ENCODE data around the gene LARP4B. TPM values are rescaled to one million over a fixed set of nuclear protein-coding genes. Genes with fewer than 3 reads are reported as not detected.

The LARP4B gene
- total RNA-seq, 1 experiment from 2014 or later = 75.4 TPM

- Histone ChIP-seq H3K4me1 (ENCODE audit: low read length) (no peaks in the 10 kb centered on the region), H3K9me2 (replicated peaks; ENCODE audit: insufficient read depth, low read length) (no peaks in the 10 kb centered on the region), H3K9me3 (ENCODE audit: low read length) (no peaks in the 10 kb centered on the region), H3K9ac (ENCODE audit: low read length) (no peak overlapping the region), H3K36me3 (ENCODE audit: insufficient read depth, low read length) (peaks cover 69% of the 10 kb centered on the region), H3K79me2 (ENCODE audit: low read length) (peaks cover 84% of the 10 kb centered on the region), H3K27ac (ENCODE audit: low read length) (no peak overlapping the region), H4K20me1 (ENCODE audit: insufficient read depth, low read depth, low read length) (peaks cover 16% of the 10 kb centered on the region), H3K27me3 (ENCODE audit: low read length) (no peaks in the 10 kb centered on the region), H3K4me3 (ENCODE audit: low read length) (no peak overlapping the region), H2AFZ (ENCODE audit: low read length) (no peak overlapping the region), H3K4me2 (ENCODE audit: low read depth, low read length, poor library complexity, severe bottlenecking) (no peak overlapping the region)
- DNase-seq = no peak
Measured at GRCh38 chr10:843703-844102, 87.8 kb downstream of the LARP4B start.

DNA sequence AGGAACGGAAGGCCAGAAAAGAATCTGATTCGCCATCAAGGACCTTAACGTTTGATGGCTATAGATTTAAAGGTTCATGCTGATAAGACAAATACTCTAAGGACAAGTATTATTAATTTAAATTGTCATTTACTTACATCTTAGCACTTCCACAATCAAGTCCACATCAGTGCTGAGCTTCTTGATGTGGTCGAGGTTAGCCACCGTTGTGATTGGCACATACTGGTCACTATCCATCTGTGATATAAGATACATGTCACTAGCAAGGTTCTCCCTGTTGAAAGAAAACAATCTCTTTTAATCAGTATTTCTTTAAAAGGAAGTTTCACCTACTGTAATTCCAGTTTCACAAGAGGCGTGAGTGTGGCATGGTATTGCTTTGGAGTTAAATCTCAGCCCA, 88.7 kb downstream of the LARP4B start:
- H3K27ac ChIP-seq (ENCODE audit: low read length) = no peak overlapping the region
- H4K20me1 ChIP-seq (ENCODE audit: insufficient read depth, low read depth, low read length) = peaks cover 13% of the 10 kb centered on the region
- no peak overlapping the region for H3K4me2 ChIP-seq (ENCODE audit: low read depth, low read length, poor library complexity, severe bottlenecking)
- H3K27me3 ChIP-seq (ENCODE audit: low read length) = no peaks in the 10 kb centered on the region
- H3K79me2 ChIP-seq (ENCODE audit: low read length) = peaks cover 84% of the 10 kb centered on the region
- H3K9me3 ChIP-seq (ENCODE audit: low read length) = no peaks in the 10 kb centered on the region
- peaks cover 73% of the 10 kb centered on the region for H3K36me3 ChIP-seq (ENCODE audit: insufficient read depth, low read length)
- H3K4me1 ChIP-seq (ENCODE audit: low read length) = no peaks in the 10 kb centered on the region
- no peak overlapping the region for H3K4me3 ChIP-seq (ENCODE audit: low read length)
- DNase-seq = no peak
- H2AFZ ChIP-seq (ENCODE audit: low read length) = no peak overlapping the region
- no peaks in the 10 kb centered on the region for H3K9me2 ChIP-seq (replicated peaks; ENCODE audit: insufficient read depth, low read length)
- H3K9ac ChIP-seq (ENCODE audit: low read length) = no peak overlapping the region

DNA sequence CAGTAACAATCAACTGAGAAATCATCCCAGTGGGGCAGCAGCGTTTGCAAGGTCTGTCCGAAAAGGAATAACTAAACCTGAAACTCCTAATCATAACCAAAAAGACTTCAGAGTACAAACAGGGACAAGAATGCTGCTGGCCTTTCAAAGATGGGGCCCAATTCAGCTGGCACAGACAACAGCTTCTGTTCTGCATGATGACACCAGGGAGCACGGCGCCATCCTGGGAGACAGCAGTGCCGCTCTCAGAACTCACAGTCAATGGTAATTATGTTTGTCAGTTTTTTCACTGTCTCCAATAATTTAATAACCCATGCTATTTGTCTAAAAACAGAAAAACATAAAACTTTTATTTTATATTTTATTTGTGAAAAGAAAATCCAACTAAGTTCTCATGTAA, 90.0 kb downstream of the LARP4B start:
- Histone ChIP-seq H3K9ac (ENCODE audit: low read length) (no peak overlapping the region), H3K4me2 (ENCODE audit: low read depth, low read length, poor library complexity, severe bottlenecking) (no peak overlapping the region), H3K79me2 (ENCODE audit: low read length) (peaks cover 85% of the 10 kb centered on the region), H3K9me3 (ENCODE audit: low read length) (no peaks in the 10 kb centered on the region), H3K36me3 (ENCODE audit: insufficient read depth, low read length) (peaks cover 81% of the 10 kb centered on the region), H2AFZ (ENCODE audit: low read length) (no peak overlapping the region), H3K27ac (ENCODE audit: low read length) (no peak overlapping the region), H3K9me2 (replicated peaks; ENCODE audit: insufficient read depth, low read length) (no peaks in the 10 kb centered on the region), H3K27me3 (ENCODE audit: low read length) (no peaks in the 10 kb centered on the region), H3K4me1 (ENCODE audit: low read length) (no peaks in the 10 kb centered on the region), H4K20me1 (ENCODE audit: insufficient read depth, low read depth, low read length) (peaks cover 5% of the 10 kb centered on the region), H3K4me3 (ENCODE audit: low read length) (no peak overlapping the region)
- no peak for DNase-seq

GRCh38 chr10:839550-840205, 91.8 kb downstream of the LARP4B start:
- no peaks in the 10 kb centered on the region for H3K27me3 ChIP-seq (ENCODE audit: low read length)
- H4K20me1 ChIP-seq (ENCODE audit: insufficient read depth, low read depth, low read length) = no peaks in the 10 kb centered on the region; the same call in 1 of the 2 replicates
- H3K27ac ChIP-seq (ENCODE audit: low read length) = no peak overlapping the region
- no peak overlapping the region for H2AFZ ChIP-seq (ENCODE audit: low read length)
- no peaks in the 10 kb centered on the region for H3K9me2 ChIP-seq (replicated peaks; ENCODE audit: insufficient read depth, low read length)
- DNase-seq = no peak
- H3K36me3 ChIP-seq (ENCODE audit: insufficient read depth, low read length) = peaks cover 75% of the 10 kb centered on the region
- no peak overlapping the region for H3K4me2 ChIP-seq (ENCODE audit: low read depth, low read length, poor library complexity, severe bottlenecking)
- no peaks in the 10 kb centered on the region for H3K9me3 ChIP-seq (ENCODE audit: low read length)
- peaks cover 80% of the 10 kb centered on the region for H3K79me2 ChIP-seq (ENCODE audit: low read length)
- no peak overlapping the region for H3K4me3 ChIP-seq (ENCODE audit: low read length)
- no peak overlapping the region for H3K9ac ChIP-seq (ENCODE audit: low read length)
- no peaks in the 10 kb centered on the region for H3K4me1 ChIP-seq (ENCODE audit: low read length)

DNA sequence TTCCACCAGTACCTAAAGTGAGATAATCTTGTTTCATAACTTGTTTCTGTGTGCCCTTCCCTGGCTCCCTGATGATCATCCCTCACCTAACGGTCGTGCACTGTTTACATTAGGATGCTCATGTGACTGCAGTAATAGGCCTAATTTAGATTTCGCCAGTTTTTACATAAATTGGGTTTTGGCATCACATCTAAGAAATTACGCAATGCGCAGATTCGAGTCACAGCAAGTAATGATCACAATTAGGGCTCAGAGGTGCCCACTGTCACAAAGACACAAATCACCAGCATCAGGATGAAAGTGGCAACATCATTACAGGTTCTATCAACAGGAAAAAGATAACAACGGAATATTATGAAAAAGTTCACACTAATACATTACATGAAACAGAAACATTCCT, 94.7 kb downstream of the LARP4B start:
- H3K79me2 ChIP-seq (ENCODE audit: low read length) = peaks cover 82% of the 10 kb centered on the region
- H3K4me3 ChIP-seq (ENCODE audit: low read length) = no peak overlapping the region
- no peaks in the 10 kb centered on the region for H3K27me3 ChIP-seq (ENCODE audit: low read length)
- H3K4me2 ChIP-seq (ENCODE audit: low read depth, low read length, poor library complexity, severe bottlenecking) = no peak overlapping the region
- no peak overlapping the region for H2AFZ ChIP-seq (ENCODE audit: low read length)
- no peaks in the 10 kb centered on the region for H4K20me1 ChIP-seq (ENCODE audit: insufficient read depth, low read depth, low read length)
- H3K9me2 ChIP-seq (replicated peaks; ENCODE audit: insufficient read depth, low read length) = no peaks in the 10 kb centered on the region
- no peak overlapping the region for H3K9ac ChIP-seq (ENCODE audit: low read length)
- no peaks in the 10 kb centered on the region for H3K9me3 ChIP-seq (ENCODE audit: low read length)
- DNase-seq = no peak
- H3K36me3 ChIP-seq (ENCODE audit: insufficient read depth, low read length) = peaks cover 69% of the 10 kb centered on the region
- H3K27ac ChIP-seq (ENCODE audit: low read length) = no peak overlapping the region
- no peaks in the 10 kb centered on the region for H3K4me1 ChIP-seq (ENCODE audit: low read length)

GRCh38 chr10:834493-834892, 97.0 kb downstream of the LARP4B start:
- Histone ChIP-seq H3K36me3 (ENCODE audit: insufficient read depth, low read length) (peaks cover 62% of the 10 kb centered on the region), H4K20me1 (ENCODE audit: insufficient read depth, low read depth, low read length) (no peaks in the 10 kb centered on the region)

GRCh38 chr10:829241-829640, 102.3 kb downstream of the LARP4B start:
- Histone ChIP-seq H3K4me2 (ENCODE audit: low read depth, low read length, poor library complexity, severe bottlenecking) (no peak overlapping the region), H3K27ac (ENCODE audit: low read length) (no peak overlapping the region), H3K4me3 (ENCODE audit: low read length) (no peak overlapping the region), H4K20me1 (ENCODE audit: insufficient read depth, low read depth, low read length) (no peaks in the 10 kb centered on the region), H2AFZ (ENCODE audit: low read length) (no peak overlapping the region), H3K9me2 (replicated peaks; ENCODE audit: insufficient read depth, low read length) (no peaks in the 10 kb centered on the region), H3K36me3 (ENCODE audit: insufficient read depth, low read length) (peaks cover 58% of the 10 kb centered on the region; the same call in 1 of the 2 replicates), H3K79me2 (ENCODE audit: low read length) (peaks cover 61% of the 10 kb centered on the region), H3K9ac (ENCODE audit: low read length) (no peak overlapping the region), H3K4me1 (ENCODE audit: low read length) (no peaks in the 10 kb centered on the region), H3K27me3 (ENCODE audit: low read length) (no peaks in the 10 kb centered on the region), H3K9me3 (ENCODE audit: low read length) (no peaks in the 10 kb centered on the region)
- DNase-seq = no peak

More at GRCh38 chr10:834493-834892, 97.0 kb downstream of the LARP4B start:
- H3K4me2 ChIP-seq (ENCODE audit: low read depth, low read length, poor library complexity, severe bottlenecking) = no peak overlapping the region
- no peak for DNase-seq
- H2AFZ ChIP-seq (ENCODE audit: low read length) = no peak overlapping the region
- H3K9me3 ChIP-seq (ENCODE audit: low read length) = no peaks in the 10 kb centered on the region
- H3K4me1 ChIP-seq (ENCODE audit: low read length) = no peaks in the 10 kb centered on the region
- H3K4me3 ChIP-seq (ENCODE audit: low read length) = no peak overlapping the region
- no peak overlapping the region for H3K27ac ChIP-seq (ENCODE audit: low read length)
- no peaks in the 10 kb centered on the region for H3K27me3 ChIP-seq (ENCODE audit: low read length)
- H3K9ac ChIP-seq (ENCODE audit: low read length) = no peak overlapping the region
- no peaks in the 10 kb centered on the region for H3K9me2 ChIP-seq (replicated peaks; ENCODE audit: insufficient read depth, low read length)
- H3K79me2 ChIP-seq (ENCODE audit: low read length) = peaks cover 76% of the 10 kb centered on the region

DNA sequence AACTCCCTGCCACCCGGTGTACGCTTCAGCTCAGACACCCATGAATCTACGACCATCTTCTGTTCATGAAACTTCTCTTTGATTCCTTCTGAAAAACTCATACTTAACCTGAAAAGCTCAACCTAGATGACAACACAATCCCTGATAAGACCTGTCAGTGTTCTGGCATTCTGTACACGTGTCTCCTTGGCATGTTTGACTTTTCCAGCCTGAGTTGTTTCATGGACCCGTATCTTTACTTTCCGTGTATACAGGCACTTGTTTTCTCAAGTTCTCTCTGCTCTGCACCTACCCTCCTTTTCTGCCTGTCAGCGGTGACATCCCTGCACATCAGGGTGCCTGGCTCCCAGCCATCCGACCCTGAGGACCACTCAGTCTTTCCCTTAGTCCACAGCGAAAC, 103.3 kb downstream of the LARP4B start:
- no peak overlapping the region for H3K27ac ChIP-seq (ENCODE audit: low read length)
- no peaks in the 10 kb centered on the region for H3K9me2 ChIP-seq (replicated peaks; ENCODE audit: insufficient read depth, low read length)
- H3K4me3 ChIP-seq (ENCODE audit: low read length) = no peak overlapping the region
- H3K27me3 ChIP-seq (ENCODE audit: low read length) = no peaks in the 10 kb centered on the region
- H3K36me3 ChIP-seq (ENCODE audit: insufficient read depth, low read length) = peaks cover 60% of the 10 kb centered on the region; the same call in 1 of the 2 replicates
- DNase-seq = no peak
- H2AFZ ChIP-seq (ENCODE audit: low read length) = no peak overlapping the region
- peaks cover 51% of the 10 kb centered on the region for H3K79me2 ChIP-seq (ENCODE audit: low read length)
- H3K9ac ChIP-seq (ENCODE audit: low read length) = no peak overlapping the region
- H4K20me1 ChIP-seq (ENCODE audit: insufficient read depth, low read depth, low read length) = no peaks in the 10 kb centered on the region
- H3K4me2 ChIP-seq (ENCODE audit: low read depth, low read length, poor library complexity, severe bottlenecking) = no peak overlapping the region
- H3K4me1 ChIP-seq (ENCODE audit: low read length) = no peaks in the 10 kb centered on the region
- H3K9me3 ChIP-seq (ENCODE audit: low read length) = no peaks in the 10 kb centered on the region
